NCI-H1417 (cell line): ENCODE data around the gene CLEC5A.
"Not testable (repeated sequence)": the region's sequence is repeated elsewhere in the genome, so short reads cannot be mapped to it uniquely, and the experiment has no call there.

Experiments
- DNase-seq, 3 experiments: peaks; one replicate each; lab custom pipeline; 2025; lab: John Stamatoyannopoulos, UW

The CLEC5A gene

DNA sequence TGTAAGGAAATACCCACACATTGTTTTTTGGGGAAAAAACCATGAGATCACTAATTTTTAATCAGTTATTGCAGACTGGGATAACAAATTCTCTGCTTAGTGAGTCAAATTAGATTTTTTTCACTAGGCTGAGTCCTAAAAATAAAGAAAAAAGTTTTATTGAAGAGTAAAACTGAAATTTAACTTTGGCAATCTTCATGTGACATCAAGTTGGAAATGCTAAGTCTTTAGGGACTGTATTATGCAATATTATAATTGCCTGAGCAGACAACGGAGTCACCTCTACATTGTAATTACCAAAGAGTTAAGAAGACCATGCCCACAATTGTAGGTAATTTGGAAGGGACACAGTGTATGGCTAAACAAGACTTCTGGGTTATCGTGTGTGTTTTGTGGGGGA lies 2.2 kb upstream of the CLEC5A start:
- DNase-seq = no peak

DNA sequence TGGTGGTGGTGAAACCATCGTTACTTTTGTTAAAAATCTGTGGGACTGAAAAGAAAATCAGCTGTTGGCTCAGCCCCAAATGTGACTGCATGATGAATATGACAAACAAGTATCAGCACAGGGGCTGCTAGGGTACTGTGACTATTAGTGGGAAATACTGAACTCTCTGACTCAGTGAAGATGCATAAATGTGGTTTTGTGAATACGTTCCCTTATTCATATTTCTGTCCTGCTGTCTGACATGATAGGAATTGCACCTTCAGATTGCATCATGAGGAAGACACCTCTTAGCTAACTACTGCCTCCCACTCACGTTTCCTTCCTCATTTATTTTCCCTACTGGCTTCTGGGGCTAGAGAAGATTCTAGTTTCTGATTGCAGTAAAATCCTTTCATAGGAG lies 1.4 kb downstream of the CLEC5A start:
- DNase-seq = no peak

DNA sequence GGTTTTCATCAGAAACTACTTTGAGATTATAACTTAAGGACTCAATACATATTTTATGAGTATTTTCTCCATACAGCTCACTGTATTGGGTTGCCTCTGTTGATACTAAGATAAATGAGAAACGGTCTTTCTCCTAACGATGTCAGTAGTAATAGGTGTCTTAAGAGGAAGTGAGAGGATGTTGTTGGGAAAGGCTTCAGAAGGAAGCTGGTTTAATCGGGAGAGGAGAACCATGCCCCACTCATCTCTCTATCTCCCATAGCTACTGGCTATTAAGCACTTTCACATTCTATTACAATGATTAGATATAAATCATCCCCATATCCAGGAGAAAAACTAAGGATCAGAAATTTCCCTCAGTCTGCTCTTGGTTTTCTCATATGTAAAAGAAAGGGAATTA lies 2.0 kb downstream of the CLEC5A start:
- no peak for DNase-seq

DNA sequence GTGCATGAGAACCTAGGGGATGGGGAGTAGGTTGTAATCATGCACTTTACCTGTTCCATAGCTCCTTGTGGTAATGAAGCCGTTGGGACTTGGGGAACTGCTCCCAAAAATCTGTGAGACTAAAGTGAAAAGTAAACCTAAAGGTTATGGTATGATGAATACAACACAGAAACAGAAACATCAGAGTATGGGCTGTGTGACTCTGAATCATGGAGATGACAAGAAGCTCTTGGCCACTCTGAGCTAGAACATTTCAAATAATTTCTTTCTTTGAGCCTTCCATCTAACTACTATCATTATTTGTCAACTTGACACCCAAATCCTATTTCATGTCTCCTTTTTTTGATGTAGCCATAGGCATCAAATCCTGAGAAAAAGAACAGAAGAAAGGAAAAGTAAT lies 2.9 kb downstream of the CLEC5A start:
- DNase-seq = no peak

GRCh38 chr7:141941075-141941474 lies 5.7 kb downstream of the CLEC5A start:
- no peak for DNase-seq

DNA sequence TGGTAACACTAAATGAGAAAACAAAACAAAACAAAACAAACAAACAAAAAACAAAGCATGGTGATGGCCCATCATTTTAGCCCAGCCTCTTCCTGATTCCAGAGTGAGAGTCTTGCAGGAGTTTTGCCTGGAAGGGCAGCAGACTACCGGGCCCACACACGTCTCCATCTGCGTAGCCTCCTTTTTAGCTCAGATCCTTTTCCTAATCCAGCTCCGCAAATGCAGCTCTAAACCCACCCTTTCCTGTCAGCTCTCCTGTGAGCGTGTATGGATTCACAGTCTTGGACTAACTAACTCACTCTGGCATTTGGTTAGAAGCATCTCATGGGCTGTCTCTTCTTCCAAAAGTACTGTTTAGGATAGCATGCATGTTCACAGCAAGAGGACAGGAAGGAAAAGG lies 16.6 kb downstream of the CLEC5A start:
- DNase-seq = no peak

DNA sequence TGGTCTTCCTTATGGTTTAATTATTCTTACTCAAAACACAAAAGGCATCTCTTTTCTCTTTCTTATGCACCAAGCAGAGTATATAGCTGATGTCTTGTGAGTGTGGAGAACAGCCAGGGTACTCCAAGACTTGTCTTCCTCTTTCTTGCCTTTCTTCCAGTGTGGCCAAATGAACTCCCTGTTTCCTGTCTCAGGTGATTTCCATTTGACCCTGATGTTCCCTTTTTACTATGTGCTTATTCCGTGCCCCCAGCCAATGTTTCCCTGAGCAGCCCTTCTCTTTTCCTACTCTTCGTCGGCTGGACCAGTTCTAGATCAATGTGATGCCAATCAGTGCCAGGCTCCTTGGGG lies 18.0 kb downstream of the CLEC5A start:
- no peak for DNase-seq

DNA sequence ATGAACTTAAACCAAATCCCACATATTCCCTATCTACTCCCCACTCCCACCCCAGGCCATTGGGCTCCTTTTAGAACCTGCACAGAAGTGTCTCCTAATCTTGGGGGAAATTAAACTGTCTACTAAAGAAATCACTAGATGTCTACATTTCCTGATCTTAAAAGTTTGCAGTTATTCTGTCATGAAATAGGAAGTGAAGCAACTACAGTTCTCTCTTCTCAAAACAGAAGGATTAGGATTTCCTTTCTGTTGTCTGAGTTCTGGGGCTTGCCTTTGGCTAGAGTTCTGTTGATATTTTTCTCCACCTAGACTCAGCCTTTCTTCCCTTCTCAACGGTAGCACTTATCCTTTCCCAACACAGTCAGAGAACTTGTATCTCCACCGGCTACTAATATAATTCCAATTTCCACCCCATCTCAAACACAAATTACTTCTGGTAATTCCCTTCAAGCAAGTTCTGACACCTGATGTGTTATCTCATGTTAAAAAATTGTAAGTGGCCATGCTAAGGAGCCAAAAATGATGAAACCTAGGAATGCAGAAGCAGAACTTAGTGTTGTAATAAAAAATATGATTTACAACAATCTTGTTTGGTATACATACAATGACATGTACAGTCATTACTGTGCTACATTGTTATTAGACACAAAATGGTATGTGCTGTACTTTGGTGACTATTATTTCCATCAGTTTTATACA lies 18.5 kb downstream of the CLEC5A start:
- DNase-seq = no peak

- DNase-seq = no peak
These were observed 26.5 kb downstream of the CLEC5A start for GRCh38 chr7:141920281-141920680.

DNA sequence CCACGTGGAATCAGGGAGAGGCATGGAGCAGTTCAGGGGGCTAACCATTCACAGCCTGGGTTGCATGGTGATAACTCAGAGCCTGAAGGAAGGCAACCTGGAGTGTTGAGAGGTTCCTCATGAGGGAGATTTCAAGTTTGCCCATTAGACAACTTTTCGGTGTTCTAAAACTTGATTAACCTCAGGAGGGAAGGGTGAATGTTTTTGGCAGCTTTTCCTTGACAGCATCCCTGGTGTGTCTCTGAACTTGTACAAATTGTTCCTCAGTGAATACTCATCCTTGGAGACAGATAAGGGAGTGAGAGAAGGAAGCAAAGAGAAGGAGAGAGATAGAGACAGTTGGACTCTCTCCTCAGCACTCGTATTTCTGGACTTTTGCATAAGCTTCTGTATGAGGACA lies 30.7 kb downstream of the CLEC5A start, which contains the start of gene OR9A4:
Gene OR9A4, plus strand, starts transcription at position 301 of the 400 bp plus-strand sequence. CDS start 2,477 bp downstream, outside the sequence.
- no peak for DNase-seq

GRCh38 chr7:141915565-141915964 lies 31.2 kb downstream of the CLEC5A start:
- DNase-seq = no peak

GRCh38 chr7:141911391-141911790 lies 35.4 kb downstream of the CLEC5A start:
- no peak for DNase-seq

DNA sequence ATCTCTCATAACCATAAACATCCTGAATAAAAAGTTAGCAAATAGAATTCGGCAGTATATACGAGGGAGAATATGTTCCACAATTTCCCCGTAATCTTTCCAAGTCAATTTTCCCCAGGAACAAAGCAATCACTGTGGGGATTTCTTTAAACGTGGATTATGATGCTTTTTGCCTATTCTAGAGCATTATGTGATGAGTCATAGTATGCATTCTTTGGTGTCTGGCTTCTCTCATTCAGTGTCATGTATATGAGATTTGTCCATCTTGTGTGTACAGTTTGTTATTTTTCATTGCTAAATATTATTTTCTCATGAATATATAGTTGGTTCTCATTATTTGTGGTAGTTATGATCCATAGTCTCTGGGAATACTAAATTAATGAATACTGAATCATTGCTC lies 40.5 kb downstream of the CLEC5A start:
- no peak for DNase-seq

DNA sequence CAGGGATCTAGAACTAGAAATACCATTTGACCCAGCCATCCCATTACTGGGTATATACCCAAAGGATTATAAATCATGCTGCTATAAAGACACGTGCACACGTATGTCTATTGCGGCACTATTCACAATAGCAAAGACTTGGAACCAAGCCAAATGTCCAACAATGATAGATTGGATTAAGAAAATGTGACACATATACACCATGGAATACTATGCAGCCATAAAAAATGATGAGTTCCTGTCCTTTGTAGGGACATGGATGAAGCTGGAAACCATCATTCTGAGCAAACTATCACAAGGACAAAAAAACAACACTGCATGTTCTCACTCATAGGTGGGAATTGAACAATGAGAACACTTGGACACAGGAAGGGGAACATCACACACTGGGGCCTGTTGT lies 47.4 kb downstream of the CLEC5A start:
- DNase-seq = not testable (repeated sequence)

- no peak for DNase-seq
These were observed 55.4 kb downstream of the CLEC5A start for GRCh38 chr7:141891336-141891735.

- no peak for DNase-seq
These were observed 57.5 kb downstream of the CLEC5A start for GRCh38 chr7:141889321-141889720.

DNA sequence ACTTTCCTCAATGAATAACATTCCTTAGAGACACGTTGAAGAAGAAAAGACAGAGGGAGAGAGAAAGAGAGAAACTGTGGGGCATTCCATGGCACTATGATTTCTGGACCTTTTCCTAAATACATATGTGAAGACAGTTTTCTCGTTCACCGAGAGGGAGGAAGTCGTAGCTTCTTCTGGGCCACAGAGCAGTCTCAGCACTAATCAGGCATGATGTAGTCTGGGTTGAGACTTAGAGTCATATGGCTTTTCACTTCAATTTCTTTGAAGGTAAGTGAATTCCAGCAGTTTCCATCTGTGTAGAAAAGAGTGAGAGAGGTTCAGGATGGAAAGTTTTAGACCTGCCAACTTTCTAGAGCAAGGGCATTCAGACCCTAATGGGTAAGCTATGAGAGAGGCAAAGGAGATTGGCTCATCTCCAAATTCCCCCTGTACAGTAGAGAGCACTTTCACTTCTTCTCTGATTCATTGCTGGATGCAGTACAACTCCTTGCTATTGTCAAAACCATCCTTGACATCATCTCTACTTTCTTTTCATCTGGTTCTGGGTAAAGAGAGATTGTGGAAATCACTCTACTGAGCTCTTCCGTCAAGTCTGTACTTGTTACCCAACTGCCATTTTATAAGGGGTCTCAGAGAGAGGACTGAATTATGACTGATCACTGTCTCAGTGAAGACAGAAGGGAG lies 62.1 kb downstream of the CLEC5A start:
- DNase-seq = no peak

- DNase-seq = no peak
These were observed 65.8 kb downstream of the CLEC5A start for GRCh38 chr7:141880960-141881359.

- no peak for DNase-seq
These were observed 69.4 kb downstream of the CLEC5A start for GRCh38 chr7:141877365-141877764.
